Measurements from ENCODE around the gene OSCP1.

Gene OSCP1

DNA sequence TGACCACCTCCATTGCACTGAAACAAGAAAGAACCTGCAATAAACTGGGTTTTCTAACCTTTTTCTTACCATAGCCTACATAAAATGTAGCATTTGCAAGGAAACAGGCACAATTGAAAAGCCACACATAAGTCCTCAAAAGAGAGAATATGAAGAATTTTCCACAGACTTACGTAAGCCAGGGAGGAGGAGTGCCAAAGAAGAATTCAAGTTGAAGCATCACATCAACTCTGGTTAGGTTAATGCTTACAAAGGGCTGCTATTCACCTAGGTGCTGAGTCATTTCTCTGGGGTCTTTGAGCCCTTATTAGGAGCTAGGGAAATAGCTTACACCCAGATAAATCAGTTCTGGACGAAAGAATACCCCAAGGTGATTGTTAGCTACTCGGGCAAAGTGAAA, 9.6 kb downstream of the OSCP1 start:
- Histone ChIP-seq H3F3A (ENCODE audit: control insufficient read depth, insufficient read depth) (0 out of 2 replicates have a peak, but pooled peaks cover 3% of the 10 kb centered on the region), H4K20me1 (ENCODE audit: control insufficient read depth, insufficient read depth, low read depth, low read length) (no peaks in the 10 kb centered on the region; the same call in 1 of the 2 replicates), H3K79me2 (ENCODE audit: control insufficient read depth, low read length) (no peaks in the 10 kb centered on the region), H3K4me1 (ENCODE audit: control insufficient read depth, low read length) (no peaks in the 10 kb centered on the region), H3K4me2 (ENCODE audit: low read length) (no peak overlapping the region), H3K27me3 (ENCODE audit: control insufficient read depth, low read length) (no peaks in the 10 kb centered on the region), H3K36me3 (ENCODE audit: control insufficient read depth, low read length) (no peaks in the 10 kb centered on the region), H3K9me2 (replicated peaks; ENCODE audit: control insufficient read depth, low read length) (no peaks in the 10 kb centered on the region), H3K27ac (ENCODE audit: low read depth, low read length) (no peak overlapping the region), H3K4me3 (ENCODE audit: low read length) (no peak overlapping the region), H3K9me3 (ENCODE audit: control insufficient read depth, insufficient read depth, low read length) (no peaks in the 10 kb centered on the region)
- no peak for TF ChIP-seq EZH2phosphoT487 (IDR thresholded peaks at IDR 0.05; ENCODE audit: borderline replicate concordance, low read length)
- TF ChIP-seq, protein P1, sequence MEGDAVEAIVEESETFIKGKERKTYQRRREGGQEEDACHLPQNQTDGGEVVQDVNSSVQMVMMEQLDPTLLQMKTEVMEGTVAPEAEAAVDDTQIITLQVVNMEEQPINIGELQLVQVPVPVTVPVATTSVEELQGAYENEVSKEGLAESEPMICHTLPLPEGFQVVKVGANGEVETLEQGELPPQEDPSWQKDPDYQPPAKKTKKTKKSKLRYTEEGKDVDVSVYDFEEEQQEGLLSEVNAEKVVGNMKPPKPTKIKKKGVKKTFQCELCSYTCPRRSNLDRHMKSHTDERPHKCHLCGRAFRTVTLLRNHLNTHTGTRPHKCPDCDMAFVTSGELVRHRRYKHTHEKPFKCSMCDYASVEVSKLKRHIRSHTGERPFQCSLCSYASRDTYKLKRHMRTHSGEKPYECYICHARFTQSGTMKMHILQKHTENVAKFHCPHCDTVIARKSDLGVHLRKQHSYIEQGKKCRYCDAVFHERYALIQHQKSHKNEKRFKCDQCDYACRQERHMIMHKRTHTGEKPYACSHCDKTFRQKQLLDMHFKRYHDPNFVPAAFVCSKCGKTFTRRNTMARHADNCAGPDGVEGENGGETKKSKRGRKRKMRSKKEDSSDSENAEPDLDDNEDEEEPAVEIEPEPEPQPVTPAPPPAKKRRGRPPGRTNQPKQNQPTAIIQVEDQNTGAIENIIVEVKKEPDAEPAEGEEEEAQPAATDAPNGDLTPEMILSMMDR (IDR thresholded peaks at IDR 0.05; ENCODE audit: low read depth, low read length, poor library complexity, severe bottlenecking) = no peak

DNA sequence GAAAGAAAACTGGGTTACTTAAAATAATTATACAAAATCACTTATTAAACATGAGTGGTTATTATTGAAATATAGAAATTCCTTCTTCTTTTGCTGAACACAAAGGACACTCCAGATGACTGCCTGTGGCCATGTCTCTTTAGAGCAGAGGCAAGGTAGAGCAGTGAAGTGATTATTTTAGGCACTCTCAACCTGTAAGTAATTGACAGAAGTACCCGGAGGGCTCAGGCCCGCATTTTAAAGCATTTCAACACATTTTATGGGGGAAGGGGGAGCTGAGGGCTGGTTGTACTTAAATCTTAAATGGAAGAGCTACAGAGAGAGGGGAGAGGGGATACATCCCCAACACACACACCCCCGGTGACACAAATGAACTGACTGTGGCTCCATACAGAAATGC, 10.2 kb downstream of the OSCP1 start:
- TF ChIP-seq, protein P1 (IDR thresholded peaks at IDR 0.05; ENCODE audit: low read depth, low read length, poor library complexity, severe bottlenecking) = no peak
- TF ChIP-seq EZH2phosphoT487 (IDR thresholded peaks at IDR 0.05; ENCODE audit: borderline replicate concordance, low read length) = no peak
- no peak overlapping the region for H3K4me2 ChIP-seq (ENCODE audit: low read length)
- H3K9me3 ChIP-seq (ENCODE audit: control insufficient read depth, insufficient read depth, low read length) = no peaks in the 10 kb centered on the region
- no peaks in the 10 kb centered on the region for H3K27me3 ChIP-seq (ENCODE audit: control insufficient read depth, low read length)
- H3F3A ChIP-seq (ENCODE audit: control insufficient read depth, insufficient read depth) = 0 out of 2 replicates have a peak, but pooled peaks cover 3% of the 10 kb centered on the region
- no peaks in the 10 kb centered on the region for H3K4me1 ChIP-seq (ENCODE audit: control insufficient read depth, low read length)
- no peaks in the 10 kb centered on the region for H3K9me2 ChIP-seq (replicated peaks; ENCODE audit: control insufficient read depth, low read length)
- H3K27ac ChIP-seq (ENCODE audit: low read depth, low read length) = no peak overlapping the region
- H3K79me2 ChIP-seq (ENCODE audit: control insufficient read depth, low read length) = no peaks in the 10 kb centered on the region
- no peaks in the 10 kb centered on the region for H3K36me3 ChIP-seq (ENCODE audit: control insufficient read depth, low read length)
- H3K4me3 ChIP-seq (ENCODE audit: low read length) = no peak overlapping the region
- no peaks in the 10 kb centered on the region; the same call in 1 of the 2 replicates for H4K20me1 ChIP-seq (ENCODE audit: control insufficient read depth, insufficient read depth, low read depth, low read length)

DNA sequence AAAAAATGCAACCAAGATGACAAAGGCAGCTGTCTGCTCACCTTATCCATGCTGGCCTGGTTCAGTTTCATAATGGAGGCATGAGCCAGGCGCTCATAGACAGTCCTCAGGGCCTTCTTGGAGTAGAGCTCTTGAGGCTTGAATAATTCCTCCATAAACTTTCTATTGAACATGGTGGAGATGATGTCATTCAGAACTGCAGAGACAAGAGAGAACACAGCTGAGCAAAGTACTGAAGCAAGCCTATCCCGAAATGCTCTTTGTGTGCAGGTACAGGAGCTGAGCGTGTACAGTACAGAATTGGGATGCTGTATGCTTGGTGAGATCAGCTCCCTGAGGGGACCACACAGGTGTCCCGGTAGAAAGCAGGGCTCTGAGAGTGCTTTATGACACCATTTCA, 11.5 kb downstream of the OSCP1 start:
- H4K20me1 ChIP-seq (ENCODE audit: control insufficient read depth, insufficient read depth, low read depth, low read length) = no peaks in the 10 kb centered on the region; the same call in 1 of the 2 replicates
- no peaks in the 10 kb centered on the region for H3K9me2 ChIP-seq (replicated peaks; ENCODE audit: control insufficient read depth, low read length)
- TF ChIP-seq, protein P1 (IDR thresholded peaks at IDR 0.05; ENCODE audit: low read depth, low read length, poor library complexity, severe bottlenecking) = no peak
- TF ChIP-seq EZH2phosphoT487 (IDR thresholded peaks at IDR 0.05; ENCODE audit: borderline replicate concordance, low read length) = no peak
- no peaks in the 10 kb centered on the region for H3K79me2 ChIP-seq (ENCODE audit: control insufficient read depth, low read length)
- H3K36me3 ChIP-seq (ENCODE audit: control insufficient read depth, low read length) = no peaks in the 10 kb centered on the region
- H3F3A ChIP-seq (ENCODE audit: control insufficient read depth, insufficient read depth) = no peaks in the 10 kb centered on the region
- H3K4me2 ChIP-seq (ENCODE audit: low read length) = no peak overlapping the region
- H3K4me3 ChIP-seq (ENCODE audit: low read length) = no peak overlapping the region
- H3K4me1 ChIP-seq (ENCODE audit: control insufficient read depth, low read length) = no peaks in the 10 kb centered on the region
- H3K9me3 ChIP-seq (ENCODE audit: control insufficient read depth, insufficient read depth, low read length) = no peaks in the 10 kb centered on the region
- no peak overlapping the region for H3K27ac ChIP-seq (ENCODE audit: low read depth, low read length)
- H3K27me3 ChIP-seq (ENCODE audit: control insufficient read depth, low read length) = no peaks in the 10 kb centered on the region

Measured in DOHH2 (cell line).